Brain microvascular endothelial cell (primary cell): Measurements from ENCODE around the gene MXD3.

ENCODE experiments used
- DNase-seq: peaks from one replicate; pipeline ENCODE4 v3.0.0-alpha.2; 2020
- H3K27ac ChIP-seq: fragments of 250-450 bp; sonication (Bioruptor Pico); 2 replicates; pipeline ENCODE4 v1.5.1; 2020; ENCODE audit warnings: mild to moderate bottlenecking, moderate library complexity
- H3K27me3 ChIP-seq: fragments of 250-450 bp; sonication (Bioruptor Pico); replicated peaks from 2 replicates; pipeline ENCODE4 v1.5.1; 2020; ENCODE audit warnings: mild to moderate bottlenecking
- H3K36me3 ChIP-seq: fragments of 250-450 bp; sonication (Bioruptor Pico); replicated peaks from 2 replicates; pipeline ENCODE4 v1.5.1; 2020; ENCODE audit warnings: mild to moderate bottlenecking
- H3K4me3 ChIP-seq: 2 replicates; pipeline ENCODE4 v1.5.1; 2011; ENCODE audit warnings: low read depth, mild to moderate bottlenecking, control low read depth, low read length, moderate library complexity
- in situ Hi-C: cut with HindIII; loops from 2 replicates; pipeline ENCODE4 v1.10.0; 2017; ENCODE audit warnings: low sequenced_read_pairs, low pct_ligation_motif_present
- TF ChIP-seq, protein P1 (sequence below): IDR thresholded peaks from 2 replicates; pipeline ENCODE4 v1.5.1; 2011; ENCODE audit warnings: low read depth, mild to moderate bottlenecking, moderate library complexity, low read length, control low read depth, inconsistent platforms; ENCODE audit errors: missing control alignments

The MXD3 gene

DNA sequence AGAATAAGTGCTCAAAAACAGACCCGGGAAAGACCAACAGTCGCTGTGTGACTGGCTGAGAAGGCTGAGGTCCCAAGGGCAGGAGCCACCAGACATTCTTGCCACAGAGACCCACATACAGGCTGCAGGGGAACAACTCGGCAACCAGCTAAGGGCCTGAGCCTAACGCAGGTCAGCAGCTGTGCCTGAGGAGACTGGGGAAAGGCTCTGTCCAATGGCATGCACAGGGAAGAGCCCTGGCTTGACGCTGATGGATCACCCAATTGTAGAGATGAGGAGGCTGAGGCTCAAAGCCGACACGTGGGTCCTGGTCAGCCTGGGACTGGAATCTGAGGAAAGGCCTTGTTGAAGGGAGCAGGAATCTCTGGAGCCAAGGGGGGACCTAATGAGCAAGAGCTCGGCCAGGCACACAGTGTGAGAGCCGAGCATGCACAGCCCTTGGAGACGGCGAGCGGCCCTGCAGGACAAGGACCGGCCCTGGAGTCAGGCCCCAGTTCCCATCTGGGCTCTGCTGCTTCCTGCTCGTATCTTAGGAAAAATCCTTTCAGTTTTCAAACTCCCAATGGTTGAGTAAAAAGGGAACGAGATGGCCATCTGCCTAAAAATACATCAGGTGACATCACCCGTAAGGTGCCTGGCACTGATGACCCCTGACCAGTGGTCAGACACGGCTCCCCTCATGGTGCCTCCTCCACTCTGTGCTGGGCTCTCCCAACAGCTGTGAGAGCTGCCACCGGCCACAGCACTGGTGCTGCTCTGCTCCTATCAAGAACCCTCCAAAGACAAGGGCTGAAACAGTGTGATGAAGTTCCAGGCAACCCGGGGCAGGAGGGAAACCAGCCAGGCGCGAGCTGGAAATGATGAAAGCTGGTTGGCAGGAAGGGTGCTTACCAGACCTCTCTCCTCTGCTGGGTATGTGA, 23.3 kb upstream of the MXD3 start:
- in situ Hi-C loops = no loop called here
- Histone ChIP-seq H3K4me3 (no peak overlapping the region), H3K27ac (no peak overlapping the region), H3K27me3 (no peaks in the 10 kb centered on the region), H3K36me3 (peaks cover 55% of the 10 kb centered on the region)
- TF ChIP-seq, protein P1, sequence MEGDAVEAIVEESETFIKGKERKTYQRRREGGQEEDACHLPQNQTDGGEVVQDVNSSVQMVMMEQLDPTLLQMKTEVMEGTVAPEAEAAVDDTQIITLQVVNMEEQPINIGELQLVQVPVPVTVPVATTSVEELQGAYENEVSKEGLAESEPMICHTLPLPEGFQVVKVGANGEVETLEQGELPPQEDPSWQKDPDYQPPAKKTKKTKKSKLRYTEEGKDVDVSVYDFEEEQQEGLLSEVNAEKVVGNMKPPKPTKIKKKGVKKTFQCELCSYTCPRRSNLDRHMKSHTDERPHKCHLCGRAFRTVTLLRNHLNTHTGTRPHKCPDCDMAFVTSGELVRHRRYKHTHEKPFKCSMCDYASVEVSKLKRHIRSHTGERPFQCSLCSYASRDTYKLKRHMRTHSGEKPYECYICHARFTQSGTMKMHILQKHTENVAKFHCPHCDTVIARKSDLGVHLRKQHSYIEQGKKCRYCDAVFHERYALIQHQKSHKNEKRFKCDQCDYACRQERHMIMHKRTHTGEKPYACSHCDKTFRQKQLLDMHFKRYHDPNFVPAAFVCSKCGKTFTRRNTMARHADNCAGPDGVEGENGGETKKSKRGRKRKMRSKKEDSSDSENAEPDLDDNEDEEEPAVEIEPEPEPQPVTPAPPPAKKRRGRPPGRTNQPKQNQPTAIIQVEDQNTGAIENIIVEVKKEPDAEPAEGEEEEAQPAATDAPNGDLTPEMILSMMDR = no peak
- DNase-seq = no peak

DNA sequence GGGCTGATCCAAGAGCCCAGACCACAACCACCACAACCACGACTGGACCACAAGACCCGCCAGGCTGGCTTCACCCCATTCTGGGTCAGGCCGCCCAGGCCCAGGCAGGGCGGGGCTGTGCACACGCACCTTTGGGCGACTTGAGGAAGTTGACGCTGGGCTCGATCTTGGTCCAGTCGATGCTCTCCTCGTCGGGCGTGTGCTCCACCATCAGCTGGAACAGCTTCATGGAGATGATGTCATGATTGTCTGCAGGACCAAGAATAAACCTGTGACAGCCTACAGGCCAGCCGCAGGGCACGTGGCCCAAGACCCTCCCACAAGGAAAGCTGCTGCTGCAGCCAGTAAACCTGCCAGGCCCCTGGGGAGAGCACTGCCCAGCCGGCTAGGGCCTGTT, 22.5 kb upstream of the MXD3 start:
- TF ChIP-seq, protein P1 = no peak
- DNase-seq = no peak
- in situ Hi-C loops = no loop called here
- H3K4me3 ChIP-seq = no peak overlapping the region
- peaks cover 56% of the 10 kb centered on the region for H3K36me3 ChIP-seq
- no peak overlapping the region for H3K27ac ChIP-seq
- no peaks in the 10 kb centered on the region for H3K27me3 ChIP-seq

DNA sequence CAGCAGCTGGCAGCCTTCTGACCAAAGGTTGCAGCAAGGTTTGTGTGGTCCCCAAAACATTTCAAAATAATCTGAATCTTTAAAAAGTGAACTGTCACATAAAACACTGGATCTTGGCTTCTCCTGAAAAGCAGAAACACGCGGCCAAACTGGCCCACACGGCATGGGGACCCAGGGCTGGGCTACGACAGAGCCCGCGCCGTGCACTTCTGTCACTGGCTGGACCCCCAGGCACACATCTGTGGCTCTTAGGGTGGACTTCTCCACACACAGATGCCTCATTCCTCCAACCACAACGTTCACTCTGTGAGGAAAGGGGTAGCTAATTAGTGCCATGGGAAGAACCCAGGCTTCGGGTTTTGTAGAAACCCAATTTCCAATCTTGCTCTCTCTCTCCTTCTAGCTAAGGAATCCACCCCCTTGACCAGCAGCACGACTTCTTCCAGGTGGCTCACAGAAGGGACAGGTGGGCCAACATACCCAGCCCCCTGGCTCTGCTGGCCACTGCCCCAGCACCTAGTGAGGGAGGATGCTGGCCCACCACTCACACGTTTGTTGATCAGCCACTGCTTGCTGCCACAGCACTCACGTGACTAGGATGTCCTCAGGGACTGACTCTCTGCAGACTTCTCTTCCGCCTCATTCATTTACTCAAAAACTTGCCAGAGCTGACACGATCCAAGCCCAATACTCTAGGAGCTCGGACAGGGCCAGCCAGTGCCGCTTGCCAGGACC, 21.9 kb upstream of the MXD3 start:
- in situ Hi-C loops = no loop called here
- TF ChIP-seq, protein P1 = no peak
- no peak overlapping the region for H3K27ac ChIP-seq
- H3K36me3 ChIP-seq = peaks cover 56% of the 10 kb centered on the region
- DNase-seq = no peak
- H3K27me3 ChIP-seq = no peaks in the 10 kb centered on the region
- no peak overlapping the region for H3K4me3 ChIP-seq

DNA sequence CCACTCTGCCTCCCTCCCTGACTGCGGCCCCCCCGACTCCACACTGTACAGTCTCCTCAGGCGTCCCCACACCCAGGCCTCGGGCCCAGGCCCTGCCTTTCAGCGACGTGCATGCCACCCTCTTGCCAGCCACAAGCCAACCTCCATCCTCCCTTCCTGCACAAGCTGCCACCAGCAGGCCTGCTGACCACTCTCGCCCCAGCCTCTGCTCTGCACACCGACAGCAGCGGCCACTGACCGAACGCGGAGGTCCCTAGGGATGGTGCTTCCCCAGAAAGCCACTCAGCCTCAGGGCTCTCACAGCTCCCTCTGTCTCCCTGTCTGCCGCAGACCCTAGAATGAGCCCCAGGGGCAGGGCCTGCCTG, 21.2 kb upstream of the MXD3 start:
- in situ Hi-C loops = no loop called here
- DNase-seq = no peak
- no peak overlapping the region for H3K27ac ChIP-seq
- peaks cover 56% of the 10 kb centered on the region for H3K36me3 ChIP-seq
- no peak overlapping the region for H3K4me3 ChIP-seq
- no peaks in the 10 kb centered on the region for H3K27me3 ChIP-seq
- TF ChIP-seq, protein P1 = no peak

DNA sequence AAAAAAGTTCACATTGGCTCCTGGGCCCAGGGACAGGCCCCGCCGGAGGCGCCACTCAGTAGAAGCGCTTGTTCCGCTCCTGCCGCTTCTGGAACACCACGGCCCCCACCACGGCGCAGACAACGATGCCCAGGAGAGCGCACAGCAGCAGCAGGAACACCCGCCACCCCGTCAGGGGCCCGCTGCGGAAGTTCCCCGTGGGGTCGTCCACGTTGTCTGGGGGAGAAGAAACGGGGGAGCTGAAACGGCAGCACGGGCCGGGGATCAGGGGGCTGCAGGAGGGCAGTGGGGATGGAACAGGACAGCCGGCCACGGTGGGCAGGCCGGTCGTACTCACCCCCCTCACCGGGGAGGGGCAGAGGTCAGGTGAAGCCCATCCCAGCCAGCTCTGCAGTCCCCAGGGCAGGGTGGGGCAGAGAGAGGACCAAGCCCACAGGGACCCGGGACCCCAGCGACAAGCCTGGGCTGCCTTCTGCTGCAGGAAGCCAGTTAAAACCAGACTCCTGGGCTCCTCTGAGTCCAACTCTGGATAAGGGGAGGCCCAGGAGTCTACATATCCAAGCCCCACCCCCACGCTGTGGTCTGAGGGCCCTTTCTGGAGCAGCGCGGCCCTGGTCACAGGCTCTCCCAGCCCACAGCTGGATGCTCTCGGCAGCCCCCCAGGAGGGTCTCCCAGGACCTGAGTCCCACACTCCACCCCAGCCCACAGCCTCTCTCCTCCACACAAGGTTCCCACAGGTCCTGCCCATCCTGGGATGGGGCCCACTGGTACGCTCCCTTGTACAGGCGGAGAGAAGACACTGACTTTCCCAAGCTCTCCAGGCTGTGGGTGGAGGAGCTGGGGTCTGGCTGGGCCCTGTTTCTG, 20.6 kb upstream of the MXD3 start:
- Histone ChIP-seq H3K4me3 (no peak overlapping the region), H3K27ac (no peak overlapping the region), H3K36me3 (peaks cover 54% of the 10 kb centered on the region), H3K27me3 (no peaks in the 10 kb centered on the region)
- TF ChIP-seq, protein P1 = no peak
- no peak for DNase-seq
- in situ Hi-C loops = no loop called here
